NCI-H82 treated with DMSO at 0.1 percent for 48 hours (cell line): ENCODE results near the gene ENPP6.

ENCODE experiments used
- DNase-seq: peaks from one replicate; lab custom pipeline; 2025; ENCODE audit not compliant: unreplicated experiment; lab: John Stamatoyannopoulos, UW

ENPP6 gene

DNA sequence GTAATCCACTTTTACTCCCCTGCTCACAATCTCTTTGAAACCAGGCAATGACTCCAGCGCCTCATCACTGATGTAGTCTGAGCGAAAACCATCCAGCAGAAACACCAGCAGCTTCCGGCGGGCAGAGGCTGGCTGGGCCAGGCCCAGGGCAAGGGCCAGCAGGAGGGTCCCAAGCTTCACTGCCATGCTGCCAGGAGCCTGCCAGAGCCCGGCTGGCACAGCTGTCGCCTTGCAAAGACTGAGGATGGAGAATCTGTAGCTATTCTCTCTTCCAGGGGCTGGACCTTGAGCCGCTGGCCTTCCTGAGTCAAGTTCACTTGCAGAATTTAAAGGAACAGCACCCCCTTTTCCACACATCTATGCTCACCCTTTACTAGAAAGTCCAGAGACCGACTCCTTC lies at the start of gene ENPP6:
ENPP6 (minus strand) TSS at position 240 of the 400 bp plus-strand sequence; CDS start at position 186, 54 bp downstream.
- DNase-seq = no peak

DNA sequence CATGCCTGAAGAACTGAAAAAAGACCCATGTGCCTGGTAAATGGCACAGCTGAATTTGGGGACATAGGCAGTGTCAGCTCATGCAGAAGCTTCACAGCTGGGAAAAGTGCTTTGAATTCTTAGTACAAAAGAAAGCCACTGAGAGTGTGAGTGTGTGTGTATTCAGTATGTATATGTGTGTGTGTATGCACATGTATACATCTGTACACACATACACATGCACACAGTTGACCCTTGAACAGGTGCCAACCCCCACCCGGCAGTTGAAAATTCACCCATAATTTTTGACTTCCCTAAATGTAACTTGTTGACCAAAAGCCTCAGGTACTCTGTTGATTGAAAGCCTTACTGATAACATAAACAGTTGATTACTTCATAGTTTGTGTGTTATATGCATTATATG lies 49.5 kb upstream of the ENPP6 start:
- no peak for DNase-seq

DNA sequence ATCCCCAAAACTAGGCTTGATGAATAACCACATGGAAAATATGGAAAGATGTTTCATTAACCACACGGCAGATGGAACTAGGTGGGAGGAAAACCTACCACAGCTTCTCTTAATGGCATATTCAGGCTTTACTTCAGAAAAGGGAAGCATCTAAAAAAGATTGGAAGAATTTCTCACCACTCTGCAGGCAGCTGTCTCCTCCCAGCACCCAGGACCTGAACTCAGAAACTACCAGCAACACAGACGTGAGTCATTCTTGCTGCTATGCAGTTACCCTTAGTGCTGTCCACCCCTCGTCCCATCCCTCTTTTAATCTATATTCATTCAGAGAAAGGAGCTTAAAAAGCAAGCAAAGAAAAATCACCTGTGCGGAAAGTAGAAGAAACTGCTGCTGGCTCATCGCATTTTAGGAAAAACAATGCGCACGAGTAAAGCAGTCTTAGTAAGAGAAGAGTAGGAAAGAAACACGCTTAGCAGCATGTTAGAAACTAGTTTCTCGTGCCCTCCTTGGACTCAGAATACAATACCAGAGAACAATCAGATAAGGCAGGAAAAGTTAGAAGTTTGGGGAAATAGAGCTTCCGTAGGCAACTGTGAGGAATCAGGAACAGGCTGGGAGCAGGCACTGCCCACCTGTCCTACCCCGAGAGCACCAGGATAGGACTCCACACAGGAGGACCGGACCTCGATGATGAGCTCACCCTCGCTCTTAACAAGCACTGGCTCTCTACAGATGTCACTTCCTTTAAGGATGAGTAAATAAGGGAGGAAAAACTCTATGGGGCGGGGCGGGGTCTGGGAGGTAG lies 48.1 kb upstream of the ENPP6 start:
- DNase-seq = no peak

DNA sequence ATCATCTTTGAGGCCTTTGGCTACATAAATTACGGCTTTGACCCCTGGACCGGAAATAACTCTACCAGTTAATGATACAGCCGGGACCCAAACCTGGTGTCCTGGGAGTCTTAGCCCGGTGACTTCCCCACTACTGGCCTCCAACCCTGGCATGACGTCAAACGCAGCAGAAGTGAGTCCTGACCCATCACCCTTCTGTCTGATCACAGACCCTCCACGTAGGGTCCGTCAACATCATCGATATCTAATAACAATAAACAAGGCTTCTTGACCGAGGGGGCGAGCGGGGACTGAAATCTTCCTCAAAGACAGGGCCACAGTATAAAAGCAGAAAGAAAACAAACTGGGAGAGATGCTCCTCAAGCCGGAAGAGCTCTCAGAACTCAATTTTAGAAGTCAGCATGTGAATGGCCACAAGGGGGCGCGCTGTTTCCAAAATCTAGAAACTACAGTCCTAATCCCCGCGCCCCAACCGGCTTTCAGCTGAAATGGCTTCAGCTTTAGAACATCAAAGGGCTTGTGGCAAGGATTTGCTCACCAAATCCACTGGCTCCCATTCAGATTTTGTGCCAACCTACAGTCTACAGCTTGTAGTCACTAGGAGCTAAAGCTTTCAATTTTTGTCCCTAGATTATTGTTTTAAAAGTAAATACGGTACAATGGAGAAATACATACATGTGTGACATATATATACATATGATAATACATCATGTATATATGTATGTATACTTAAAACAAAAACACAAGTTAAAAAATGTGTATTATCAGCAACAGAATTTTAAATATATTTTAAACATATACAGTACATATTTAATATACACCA lies 46.4 kb upstream of the ENPP6 start:
- peak; percentile 79 for DNase-seq

DNA sequence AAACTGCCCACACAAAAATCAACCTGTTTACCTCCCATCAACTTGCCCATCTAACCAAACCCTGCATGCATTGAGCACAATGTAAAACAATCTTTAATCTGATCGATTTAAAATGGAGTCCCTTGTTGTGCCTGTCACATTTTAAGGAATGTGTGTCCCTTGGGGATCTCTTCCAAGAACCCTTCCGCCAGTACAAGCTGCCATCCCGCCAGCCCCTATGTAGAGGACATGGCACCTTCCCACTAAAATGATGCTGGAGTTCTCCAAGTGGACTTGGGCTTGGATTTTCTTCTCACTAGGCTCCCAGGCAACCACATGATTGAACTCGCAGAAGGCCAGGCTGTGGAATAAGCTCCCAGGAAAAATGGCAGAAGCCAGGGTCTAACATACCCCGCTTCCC lies 45.8 kb upstream of the ENPP6 start:
- no peak for DNase-seq

DNA sequence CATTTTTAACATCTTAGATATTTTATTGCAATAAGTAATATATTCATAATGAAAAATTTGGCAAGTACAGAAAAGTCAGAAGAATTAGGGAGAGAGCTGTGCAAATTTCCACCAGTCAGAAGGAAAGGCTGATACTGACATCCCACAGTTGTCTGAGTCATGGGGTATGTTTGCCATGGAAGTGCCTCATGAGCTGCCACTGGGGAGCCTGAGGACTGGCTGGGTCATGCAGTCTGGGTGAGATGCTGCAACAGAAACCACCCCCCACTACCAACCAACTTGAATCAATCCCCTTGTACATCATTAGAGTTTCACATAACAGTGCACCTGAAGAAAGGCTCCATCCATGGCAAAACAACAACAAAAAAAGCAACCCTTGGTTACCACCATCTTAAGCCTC lies 45.2 kb upstream of the ENPP6 start:
- no peak for DNase-seq

DNA sequence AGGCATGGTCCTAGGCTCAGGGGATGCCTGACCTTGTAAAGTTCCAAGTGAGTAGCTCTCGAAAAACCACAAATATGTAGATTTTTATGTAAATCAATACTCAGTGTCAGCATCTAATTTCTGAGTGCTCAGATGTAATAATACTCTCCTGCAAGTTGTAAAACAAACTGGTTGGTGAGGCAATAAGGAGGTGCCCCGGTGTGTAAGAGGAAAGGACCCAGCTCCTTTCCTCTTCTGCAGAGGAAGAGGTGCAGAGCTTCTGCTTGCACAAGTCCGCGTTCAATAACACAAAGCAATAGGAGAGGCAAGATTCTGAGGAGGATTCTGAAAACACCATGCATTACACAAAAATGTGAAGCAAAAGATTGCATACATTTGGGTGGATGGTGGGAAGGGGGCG lies 43.6 kb upstream of the ENPP6 start:
- no peak for DNase-seq

DNA sequence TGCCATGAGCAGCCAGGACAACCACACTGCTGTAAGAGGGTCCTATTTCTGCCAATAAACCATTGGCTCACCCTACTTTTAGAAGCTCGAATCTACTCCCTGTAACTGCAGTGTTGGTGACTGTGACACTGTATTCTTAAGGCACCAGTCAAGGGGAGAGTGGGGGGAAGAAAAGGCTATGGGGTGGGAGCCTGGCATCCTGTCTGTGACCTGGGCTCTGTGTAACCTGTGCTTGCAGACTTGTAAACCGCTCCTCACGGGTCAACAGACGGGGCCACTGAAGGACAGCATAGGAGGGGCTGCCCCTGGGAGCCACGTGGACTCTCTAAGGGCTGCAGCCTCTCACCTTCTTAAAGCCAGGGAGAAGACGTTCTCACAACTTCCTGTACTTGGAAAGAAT lies 42.2 kb upstream of the ENPP6 start:
- no peak for DNase-seq

DNA sequence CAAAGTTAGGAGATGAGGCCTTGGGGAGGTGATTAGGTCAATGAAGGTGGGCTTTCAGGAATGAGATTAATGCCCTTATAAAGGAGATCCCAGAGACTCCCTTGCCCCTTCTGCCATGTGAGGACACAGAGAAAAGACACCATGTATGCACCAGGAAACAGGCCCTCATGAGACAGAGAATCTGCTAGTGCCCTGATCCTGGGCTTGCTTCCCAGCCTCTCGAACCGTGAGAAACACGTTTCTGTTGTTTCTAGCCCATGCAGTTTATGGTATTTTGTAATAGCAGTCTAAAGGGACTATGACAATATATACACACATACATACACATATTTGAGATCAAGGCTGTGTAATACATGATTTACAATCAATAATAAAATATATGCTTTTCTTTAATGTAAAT lies 41.4 kb upstream of the ENPP6 start:
- DNase-seq = no peak

DNA sequence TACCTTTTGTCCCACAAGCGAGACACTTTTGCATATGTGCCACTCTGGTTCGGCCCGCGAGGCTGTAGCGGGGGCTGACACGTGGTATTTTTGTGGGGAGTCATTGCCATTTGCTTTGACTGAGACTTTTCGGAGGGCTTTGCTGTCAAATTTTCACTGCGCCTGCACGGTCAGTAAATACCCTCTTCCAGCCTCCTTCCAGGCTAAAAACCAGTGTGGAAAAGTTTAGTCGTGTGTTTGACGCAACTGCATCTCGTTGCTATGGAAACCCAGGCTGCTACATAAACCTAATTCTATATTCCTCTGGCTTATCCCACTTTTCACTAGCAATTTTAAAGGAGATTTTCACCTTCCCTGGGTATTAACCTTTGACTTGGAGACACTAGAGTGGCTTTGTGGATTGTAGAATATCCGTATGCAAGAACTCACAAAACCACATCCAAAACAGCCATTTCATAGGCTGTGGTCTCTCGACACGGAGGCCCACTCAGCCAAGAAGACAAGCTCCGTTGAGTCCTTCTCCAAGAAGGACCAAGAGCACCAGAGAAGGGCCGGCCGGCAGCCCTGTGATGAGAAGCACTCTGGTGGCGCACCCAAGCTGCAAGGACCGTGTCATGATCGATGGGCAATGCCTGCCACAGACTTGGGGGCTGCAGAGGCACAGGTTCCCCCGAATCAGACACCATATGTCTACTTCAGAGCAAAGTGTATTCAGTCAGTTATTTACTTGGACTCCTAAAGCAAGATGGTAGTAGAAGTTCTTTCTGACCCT lies 38.4 kb upstream of the ENPP6 start:
- DNase-seq = no peak

DNA sequence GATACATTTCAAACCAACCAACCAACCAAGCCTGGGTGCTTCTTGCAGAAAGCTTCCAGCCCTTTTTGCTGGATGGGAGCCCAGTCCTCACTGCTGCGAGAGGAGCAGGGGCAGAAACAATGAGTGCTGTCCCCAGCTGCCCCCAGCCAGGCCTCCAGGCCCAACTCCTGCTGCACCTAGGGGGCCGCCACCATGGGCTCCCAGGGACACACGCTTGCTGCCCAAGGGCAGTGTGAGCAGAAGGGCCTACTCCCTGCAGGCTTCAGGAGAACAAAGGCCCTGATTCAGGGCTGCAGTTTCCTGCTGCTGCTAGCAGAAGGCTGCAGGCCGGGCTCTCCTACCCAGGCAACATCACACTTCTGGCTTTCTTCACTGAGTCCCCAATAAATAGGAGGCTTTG lies 37.7 kb upstream of the ENPP6 start:
- DNase-seq = no peak

DNA sequence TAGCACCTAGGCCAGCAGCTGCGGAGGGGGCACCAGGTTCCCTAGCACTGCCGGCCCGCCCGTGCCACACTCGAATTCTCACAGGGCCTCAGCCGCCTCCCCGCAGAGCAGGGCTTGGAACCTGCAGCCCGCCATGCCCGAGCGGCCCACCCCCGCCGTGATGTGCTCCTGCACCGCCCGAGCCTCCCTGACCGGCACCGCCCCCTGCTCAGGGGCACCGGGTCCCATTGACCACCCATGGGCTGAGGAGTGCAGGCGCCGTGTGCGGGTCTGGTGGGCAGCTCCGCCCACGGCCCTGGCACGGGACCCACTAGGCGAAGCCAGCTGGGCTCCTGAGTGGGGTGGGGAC lies 35.4 kb upstream of the ENPP6 start:
- DNase-seq = no peak

DNA sequence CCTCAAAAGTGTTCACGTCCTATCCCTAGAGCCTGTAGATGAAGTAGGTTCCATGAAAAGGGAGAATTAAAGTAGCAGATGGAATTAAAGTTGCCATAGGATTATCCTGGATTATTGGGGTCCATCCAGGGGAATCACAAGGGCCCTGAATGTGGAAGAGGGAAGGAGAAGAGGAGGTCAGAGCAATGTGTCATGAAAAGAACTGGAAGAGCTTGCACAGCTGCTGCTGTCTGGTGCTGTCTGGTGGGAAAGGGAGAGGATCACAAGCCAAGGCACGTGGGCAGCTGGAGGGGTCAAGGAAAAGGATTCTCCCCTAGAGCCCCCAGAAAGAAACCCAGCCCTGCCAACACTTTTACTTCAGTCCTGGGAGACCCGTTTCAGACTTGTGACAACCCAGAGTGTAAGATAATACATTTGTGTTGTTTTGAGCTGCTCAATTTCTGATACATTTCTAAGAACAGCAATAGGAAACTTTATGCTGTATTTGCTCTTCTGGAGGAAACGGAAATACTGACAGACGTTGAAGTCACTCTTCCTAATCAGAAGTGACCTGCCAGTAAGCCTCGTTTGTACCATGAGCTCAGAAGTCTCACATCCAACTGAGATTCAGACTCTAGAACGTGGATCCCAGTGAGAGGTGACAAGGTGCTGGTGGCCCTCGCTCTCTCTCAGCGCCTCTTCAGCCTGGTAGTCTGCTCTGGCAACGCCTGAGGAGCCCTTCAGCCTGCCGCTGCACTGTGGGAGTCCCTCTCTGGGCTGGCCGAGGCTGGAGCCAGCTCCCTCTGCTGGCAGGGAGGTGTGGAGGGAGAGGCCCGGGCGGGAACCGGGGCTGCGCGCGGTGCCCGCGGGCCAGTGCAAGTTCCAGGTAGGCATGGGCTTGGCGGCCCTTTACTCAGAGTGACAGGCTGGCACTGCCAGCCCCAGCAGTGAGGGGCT lies 34.7 kb upstream of the ENPP6 start:
- peak; percentile 22 for DNase-seq

DNA sequence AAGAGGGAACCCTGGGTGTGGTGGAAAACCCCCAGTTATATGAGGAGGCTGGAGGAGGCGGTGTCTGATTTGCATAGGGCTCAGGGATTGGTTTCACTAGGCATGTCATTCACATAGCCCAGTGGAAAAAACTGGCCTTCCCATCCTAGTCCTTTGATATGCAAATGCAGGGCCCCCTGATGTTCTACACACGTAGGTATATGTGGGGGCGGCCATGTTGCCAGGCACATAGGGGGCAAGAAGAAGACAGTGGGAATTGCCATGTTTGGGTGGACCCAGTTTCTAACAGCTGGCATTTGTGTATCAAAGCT lies 34.0 kb upstream of the ENPP6 start:
- DNase-seq = no peak

DNA sequence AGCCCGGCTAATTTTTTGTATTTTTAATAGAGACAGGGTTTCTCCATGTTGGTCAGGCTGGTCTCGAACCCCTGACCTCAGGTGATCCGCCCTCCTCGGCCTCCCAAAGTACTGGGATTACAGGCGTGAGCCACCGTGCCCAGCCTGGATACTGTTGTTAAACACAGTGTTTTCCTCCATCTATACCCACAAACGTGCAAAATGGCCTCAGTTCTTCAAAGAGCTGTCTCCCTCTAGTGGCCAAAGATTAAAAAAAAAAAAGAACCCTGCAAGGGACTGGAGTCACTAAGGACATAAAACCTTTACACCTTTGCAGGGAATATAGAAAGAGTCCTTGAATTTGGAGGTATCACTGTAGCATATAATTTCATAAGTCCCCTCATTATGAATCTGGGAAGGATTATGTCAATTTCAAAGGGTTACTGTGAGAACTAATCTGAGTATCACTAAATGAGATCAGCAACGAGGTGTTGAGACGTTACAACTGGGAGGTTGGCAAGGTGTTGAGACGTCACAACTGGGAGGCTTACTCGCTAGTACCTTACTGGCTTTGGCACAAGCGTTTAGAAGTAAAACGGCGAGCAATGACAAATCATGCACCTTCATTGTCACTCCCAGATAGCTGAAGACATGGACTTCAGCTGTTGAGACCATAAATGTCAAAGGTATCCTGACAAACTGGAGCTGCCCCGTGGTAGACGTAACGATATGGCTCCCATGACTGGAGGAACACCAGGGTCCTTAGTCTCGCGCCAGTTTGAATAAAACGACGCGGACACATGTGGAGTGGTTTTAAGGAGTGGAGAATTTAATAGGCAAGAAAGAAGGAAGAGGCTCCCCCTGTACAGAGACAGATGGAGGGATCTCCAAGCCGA lies 33.4 kb upstream of the ENPP6 start:
- peak; percentile 6 for DNase-seq

DNA sequence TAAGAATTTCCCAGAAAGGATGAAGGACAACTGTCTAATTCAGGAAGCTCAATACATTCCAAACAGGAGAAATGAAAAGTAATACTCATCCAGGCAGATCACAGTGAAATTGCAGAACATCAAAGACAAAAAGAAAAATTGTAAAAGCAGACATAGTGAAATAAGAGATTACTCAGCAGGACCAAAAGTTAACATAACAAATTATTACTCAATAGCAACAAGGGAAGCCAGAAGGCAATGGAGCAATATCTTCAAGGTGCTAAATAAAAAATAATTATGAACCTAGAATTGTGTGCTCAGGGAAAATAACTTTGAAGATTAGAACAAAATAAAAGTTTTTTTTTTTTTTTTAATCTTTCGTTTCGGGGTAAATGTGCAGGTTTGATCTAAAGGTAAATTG lies 30.5 kb upstream of the ENPP6 start:
- no peak for DNase-seq

DNA sequence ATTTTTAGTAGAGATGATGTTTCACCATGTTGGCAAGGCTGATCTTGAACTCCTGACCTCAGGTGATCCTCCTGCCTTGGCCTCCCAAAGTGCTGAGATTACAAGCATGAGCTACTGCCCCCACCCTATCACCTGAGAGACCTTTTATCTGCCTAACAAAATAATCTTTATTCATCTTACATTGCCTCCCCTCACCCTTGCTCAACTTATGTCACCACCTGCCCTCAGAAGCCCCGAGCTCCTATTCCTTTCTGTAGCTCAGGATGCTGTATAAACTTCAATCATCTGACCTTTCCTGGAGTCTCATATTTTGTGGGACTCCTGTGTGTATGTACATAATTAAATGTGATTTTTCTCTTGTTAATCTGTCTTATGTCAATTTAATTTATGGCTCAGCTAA lies 29.7 kb upstream of the ENPP6 start:
- no peak for DNase-seq

DNA sequence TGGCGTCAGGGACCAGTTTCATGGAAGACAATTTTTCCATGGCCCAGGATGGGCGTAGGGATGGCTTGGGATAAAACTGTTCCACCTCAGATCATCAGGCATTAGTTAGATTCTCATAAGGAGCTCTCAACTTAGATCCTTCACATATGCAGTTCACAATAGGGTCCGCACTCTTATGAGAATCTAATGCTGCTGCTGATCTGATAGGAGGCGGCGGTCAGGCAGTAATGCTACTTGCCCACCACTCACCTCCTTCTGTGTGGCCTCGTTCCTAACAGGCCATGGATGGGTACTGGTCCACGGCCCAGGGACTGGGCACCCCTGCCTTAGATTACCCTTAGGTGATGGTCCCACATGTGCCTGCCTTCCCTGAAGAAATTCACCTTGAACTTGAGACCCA lies 28.8 kb upstream of the ENPP6 start:
- DNase-seq = no peak

DNA sequence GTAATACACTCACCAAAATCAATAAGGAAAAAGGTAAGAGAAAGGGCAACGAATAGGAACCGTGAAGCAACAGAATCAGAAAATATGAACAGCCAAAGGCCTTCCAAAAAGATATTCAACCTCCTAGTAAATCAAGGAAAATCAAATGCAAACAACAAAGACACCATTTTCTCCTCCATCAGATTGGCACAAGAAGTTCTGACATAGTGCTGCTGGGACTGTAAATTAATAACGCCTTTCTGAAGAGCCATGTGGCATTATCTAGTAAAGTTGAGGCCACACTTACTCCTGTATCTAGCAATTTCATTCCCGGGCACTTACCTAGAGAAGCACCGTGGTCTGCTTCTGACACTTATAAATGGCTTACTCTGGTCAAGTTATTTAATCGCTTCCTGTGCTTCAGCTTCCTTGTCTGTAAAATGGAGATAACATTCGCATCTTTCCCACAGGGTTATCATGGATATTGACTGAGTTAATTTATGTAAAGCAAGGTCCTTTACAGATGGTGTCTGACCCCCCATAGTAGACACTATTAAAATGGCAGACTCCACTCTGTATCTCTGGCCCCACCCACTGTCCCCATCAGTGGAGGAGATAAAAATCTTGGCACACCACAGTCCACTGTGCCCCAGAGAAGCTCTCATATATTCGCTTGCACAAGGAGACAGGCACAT lies 20.5 kb upstream of the ENPP6 start:
- DNase-seq = no peak
